Mesenteric fat pad (tissue), 1 donor: ENCODE measurements around the gene RILPL2. TPM values are rescaled to one million over a fixed set of nuclear protein-coding genes. Genes with fewer than 3 reads are reported as not detected.
"Not testable (repeated sequence)": the region's sequence is repeated elsewhere in the genome, so short reads cannot be mapped to it uniquely, and the experiment has no call there.

Source experiments
- DNase-seq: peaks from one replicate; pipeline ENCODE4 v3.0.0-alpha.2; 2020; ENCODE audit warnings: low spot score
- long read RNA-seq: library from polyadenylated mRNA; unstranded; transcript quantifications from one replicate; pipeline ENCODE4 v2.0.0, GENCODE V29; 2020
- total RNA-seq: library from RNA; stranded (reverse); fragmentation: NEBNext Ultra II Directional; extraction: Animal tissue kit (Norgen Biotek cat#: 25700); gene quantifications from one replicate; pipeline ENCODE4 v1.2.1, GENCODE V29; 2021
- donor health status: DM: yes; HTN: yes; CAD: no.

The RILPL2 gene
- 10.4 TPM for total RNA-seq
- long read RNA-seq, full-length matches to known transcripts = 118 of 154 reads
- long read RNA-seq, partial matches to known transcripts = 4 of 154 reads
- long read RNA-seq, other reads (novel, unspliced or antisense) = 32 of 154 reads

- peak; percentile 95 for DNase-seq
Measured at GRCh38 chr12:123436017-123436964, at the start of gene RILPL2. Gene RILPL2 (minus strand): TSS chr12:123436684. CDS start chr12:123436420, 264 bp downstream.

- DNase-seq = no peak
Measured at GRCh38 chr12:123485756-123486155, 49.3 kb upstream of the RILPL2 start.

GRCh38 chr12:123483602-123484248 lies 47.2 kb upstream of the RILPL2 start:
- no peak for DNase-seq

GRCh38 chr12:123482876-123483275 lies 46.4 kb upstream of the RILPL2 start:
- DNase-seq = no peak

- DNase-seq = not testable (repeated sequence)
Measured at GRCh38 chr12:123481251-123481650, 44.8 kb upstream of the RILPL2 start.

- DNase-seq = no peak
Measured at GRCh38 chr12:123479442-123480180, 43.1 kb upstream of the RILPL2 start.

DNA sequence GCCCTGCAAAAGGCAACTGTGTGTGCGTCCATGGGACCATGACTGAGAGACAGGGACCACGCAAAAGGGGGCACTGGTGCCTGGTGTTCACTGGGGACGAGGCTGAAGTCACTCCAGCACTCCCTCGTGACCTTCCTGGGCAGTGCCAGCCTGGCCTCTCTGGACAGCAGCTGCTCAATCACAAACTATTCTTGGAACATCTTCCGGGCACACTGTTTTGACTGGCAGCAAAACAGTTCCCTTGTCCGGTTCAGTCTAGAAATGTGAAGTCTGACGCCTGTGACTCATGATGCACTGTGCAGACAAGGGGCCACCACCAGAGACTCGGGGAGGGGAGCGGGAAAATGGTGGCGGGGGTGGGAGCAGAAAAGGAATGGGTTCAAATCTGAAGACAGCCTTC lies 42.3 kb upstream of the RILPL2 start:
- no peak for DNase-seq

- no peak for DNase-seq
Measured at GRCh38 chr12:123478069-123478468, 41.6 kb upstream of the RILPL2 start.

GRCh38 chr12:123475246-123475703 lies 38.8 kb upstream of the RILPL2 start:
- no peak for DNase-seq

- no peak for DNase-seq
Measured at GRCh38 chr12:123474485-123475245, 38.2 kb upstream of the RILPL2 start.

DNA sequence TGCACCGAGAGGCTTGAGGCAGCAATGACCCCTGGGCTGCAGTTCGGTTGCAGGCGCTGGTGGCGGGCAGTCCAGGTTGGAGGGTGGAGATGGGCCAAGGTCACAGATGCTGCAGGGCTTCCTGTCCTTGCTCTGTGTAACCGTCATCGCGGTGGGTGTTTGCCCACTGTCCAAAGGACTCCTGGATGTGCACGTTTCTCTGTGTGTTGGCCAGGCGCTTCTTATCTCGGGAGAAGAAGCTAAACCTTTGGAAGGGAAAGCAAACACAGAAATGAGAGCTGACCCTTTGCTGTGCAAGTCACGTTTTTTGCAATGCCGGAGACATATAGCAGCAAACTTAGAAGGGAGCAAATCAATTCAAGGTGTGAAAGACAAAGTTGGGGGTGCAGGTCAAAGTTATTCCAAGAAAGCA lies 36.0 kb upstream of the RILPL2 start:
- no peak for DNase-seq

DNA sequence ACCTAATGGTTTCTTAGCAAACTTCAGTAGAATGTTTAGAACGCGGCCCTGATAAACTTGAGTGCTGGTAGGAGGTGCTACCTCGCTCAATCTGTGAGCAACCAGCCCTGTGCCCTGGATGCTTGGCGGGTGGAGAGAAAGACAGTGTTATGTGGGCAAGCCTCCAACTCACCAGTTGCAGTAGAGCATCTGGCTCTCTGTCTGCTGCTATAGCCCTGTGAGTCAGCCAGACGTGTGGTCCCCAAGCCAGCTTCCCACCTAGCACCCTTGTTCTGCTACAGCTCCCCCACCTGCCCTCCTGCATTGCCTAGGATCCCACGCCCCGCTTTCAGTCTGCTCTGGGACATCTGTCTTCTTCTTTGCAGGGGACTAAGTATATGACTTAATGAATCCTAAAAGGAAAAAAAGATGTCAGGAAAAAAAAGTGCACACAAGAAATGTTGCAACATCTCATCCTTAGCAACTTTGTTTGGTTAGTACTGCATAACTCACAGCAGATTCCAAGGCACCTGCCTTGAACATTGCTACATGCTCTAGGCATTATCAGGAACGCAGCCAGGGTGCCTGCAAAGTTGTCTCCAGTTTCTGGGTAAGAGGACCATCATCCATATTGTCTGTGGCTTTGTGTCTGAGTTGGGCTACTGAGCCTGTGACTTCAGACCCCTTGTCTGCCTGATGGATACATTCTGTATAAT lies 35.0 kb upstream of the RILPL2 start:
- DNase-seq = no peak

DNA sequence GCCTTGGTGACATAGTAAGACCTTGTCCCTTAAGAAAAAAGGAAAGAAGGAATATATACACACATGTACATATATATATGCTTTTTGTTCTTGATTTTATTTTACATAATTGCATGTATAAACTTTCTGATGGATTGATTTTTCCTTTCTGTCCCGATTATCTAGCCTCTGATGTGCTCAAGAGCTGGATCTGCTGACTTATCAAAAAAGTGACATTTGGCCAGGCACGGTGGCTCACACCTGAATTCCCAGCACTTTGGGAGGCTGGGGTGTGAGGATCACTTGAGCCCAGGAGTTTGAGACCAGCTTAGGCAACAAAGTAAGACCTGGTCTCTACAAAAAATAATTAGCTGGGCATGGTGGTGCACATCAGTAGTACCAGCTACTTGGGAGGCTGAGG lies 33.5 kb upstream of the RILPL2 start:
- DNase-seq = no peak

GRCh38 chr12:123468786-123469185 lies 32.3 kb upstream of the RILPL2 start:
- no peak for DNase-seq

- no peak for DNase-seq
Measured at GRCh38 chr12:123465084-123465483, 28.6 kb upstream of the RILPL2 start.

DNA sequence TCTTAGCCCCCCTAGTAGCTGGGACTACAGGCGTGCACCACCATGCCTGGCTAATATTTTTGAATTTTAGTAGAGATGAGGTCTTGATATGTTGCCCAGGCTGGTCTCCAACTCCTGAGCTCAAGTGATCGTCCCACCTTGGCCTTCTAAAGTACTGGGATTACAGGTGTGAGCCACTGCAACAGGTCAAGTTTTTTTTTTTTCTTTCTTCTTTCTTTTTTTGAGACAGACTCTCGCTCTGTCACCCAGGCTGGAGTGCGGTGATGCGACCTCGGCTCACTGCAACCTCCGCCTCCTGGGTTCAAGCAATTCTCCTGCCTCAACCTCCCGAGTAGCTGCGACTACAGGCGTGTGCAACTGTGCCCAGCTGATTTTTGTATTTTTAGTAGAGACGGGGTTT lies 26.7 kb upstream of the RILPL2 start:
- not testable (repeated sequence) for DNase-seq

GRCh38 chr12:123457980-123458779 lies 21.7 kb upstream of the RILPL2 start, which contains the start of gene SNRNP35:
Gene SNRNP35 (plus strand): TSS chr12:123458139. CDS start chr12:123465541, 7,402 bp downstream.
- DNase-seq = peak; percentile 92

- no peak for DNase-seq
Measured at GRCh38 chr12:123453165-123453564, 16.7 kb upstream of the RILPL2 start.

DNA sequence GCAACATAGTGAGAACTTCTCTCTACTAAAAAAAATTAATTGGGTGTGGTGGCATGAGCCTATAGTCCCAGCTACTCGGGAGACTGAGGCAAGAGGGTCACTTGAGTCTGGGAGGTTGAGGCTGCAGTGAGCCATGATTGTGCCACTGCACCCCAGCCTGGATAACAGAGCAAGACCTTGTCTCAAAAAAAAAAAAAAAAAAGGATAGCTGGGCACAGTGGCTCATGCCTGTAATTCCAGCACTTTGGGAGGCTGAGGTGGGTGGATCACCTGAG lies 15.7 kb upstream of the RILPL2 start:
- not testable (repeated sequence) for DNase-seq
